Uterine smooth muscle cell (primary cell): ENCODE measurements around the gene ASB16. TPM values are rescaled to one million over a fixed set of nuclear protein-coding genes. Genes with fewer than 3 reads are reported as not detected.

Source experiments
- total RNA-seq: library from RNA; depleted of rRNA; stranded (reverse); fragments of >200 nt; gene quantifications from 2 replicates; pipeline ENCODE4 v1.2.3, GENCODE V29; 2014

The ASB16 gene, protein sequence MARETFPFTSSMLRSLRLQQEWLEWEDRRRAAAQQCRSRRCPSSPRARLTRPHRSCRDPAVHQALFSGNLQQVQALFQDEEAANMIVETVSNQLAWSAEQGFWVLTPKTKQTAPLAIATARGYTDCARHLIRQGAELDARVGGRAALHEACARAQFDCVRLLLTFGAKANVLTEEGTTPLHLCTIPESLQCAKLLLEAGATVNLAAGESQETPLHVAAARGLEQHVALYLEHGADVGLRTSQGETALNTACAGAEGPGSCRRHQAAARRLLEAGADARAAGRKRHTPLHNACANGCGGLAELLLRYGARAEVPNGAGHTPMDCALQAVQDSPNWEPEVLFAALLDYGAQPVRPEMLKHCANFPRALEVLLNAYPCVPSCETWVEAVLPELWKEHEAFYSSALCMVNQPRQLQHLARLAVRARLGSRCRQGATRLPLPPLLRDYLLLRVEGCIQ
- total RNA-seq, result under 0.01 and 0.25 TPM in 2 replicates

DNA sequence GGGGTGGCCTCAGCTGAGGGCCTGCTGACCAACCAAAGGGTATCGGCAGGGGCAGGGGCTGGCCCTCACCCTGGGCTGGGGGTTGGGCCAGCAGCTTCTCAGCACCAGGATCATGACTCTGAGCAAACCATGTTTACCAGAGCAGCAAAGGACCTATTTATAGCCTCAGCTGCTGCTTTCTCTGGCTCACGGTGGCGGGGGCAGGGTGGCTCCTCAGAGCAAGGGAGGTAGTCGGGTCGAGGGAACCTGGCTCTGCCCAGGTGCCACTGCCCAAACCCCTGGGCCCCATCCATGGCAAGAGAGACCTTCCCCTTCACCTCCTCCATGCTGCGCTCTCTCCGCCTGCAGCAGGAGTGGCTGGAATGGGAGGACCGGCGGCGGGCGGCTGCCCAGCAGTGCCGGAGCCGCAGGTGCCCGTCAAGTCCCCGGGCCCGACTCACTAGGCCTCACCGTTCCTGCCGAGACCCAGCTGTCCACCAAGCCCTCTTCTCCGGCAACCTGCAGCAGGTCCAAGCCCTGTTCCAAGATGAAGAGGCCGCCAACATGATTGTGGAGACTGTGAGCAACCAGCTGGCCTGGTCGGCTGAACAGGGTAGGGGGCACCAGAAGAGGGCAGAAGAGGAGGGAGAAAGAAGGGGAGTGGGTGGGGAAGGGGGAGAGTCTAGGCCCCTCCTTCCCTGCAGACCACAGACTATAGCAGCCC lies at the start of gene ASB16:
Gene ASB16, plus strand, starts transcription at position 206 of the 703 bp plus-strand sequence. Its CDS starts 86 bp downstream, at position 292.

DNA sequence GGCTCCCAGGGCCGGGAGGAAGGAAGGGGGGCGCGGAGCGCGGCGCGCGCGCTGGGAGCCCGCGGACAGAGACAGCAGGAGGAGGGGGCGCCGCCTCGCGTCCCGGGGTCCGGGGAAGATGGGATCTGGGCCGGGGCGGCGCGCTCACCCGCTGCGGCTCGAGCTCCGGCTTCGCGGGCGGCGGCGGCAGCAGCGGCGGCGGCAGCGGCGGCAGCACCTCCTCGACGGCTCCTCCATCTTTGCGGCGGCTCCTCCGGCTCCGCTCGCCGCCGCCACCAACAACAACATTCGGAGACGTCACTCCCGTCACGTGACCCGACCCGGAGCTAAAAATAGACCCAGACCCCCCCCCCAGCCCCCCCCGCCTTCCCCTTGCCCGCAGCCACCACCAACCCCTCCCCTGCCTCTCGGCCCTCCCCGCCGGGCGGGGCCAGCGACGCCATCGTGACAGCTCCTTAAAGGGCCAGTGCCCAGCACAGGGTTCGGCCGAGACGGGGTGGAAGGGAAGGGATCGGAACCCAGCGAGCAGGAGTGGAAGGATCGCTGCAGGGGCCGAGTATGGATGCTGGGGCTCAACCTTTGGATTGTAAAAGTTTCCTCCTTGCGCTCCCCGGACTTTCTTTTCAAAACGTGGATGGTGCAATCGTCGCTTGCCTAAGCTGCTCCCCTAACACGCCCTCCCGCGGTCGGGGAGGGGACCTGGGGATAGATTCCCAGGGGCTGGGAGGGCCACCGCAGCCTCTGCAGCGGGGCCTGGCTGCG lies 47.0 kb upstream of the ASB16 start, which contains the start of gene HDAC5:
Gene HDAC5, minus strand, starts transcription at position 286 of the 762 bp plus-strand sequence. CDS start 6,126 bp downstream, outside the sequence.

DNA sequence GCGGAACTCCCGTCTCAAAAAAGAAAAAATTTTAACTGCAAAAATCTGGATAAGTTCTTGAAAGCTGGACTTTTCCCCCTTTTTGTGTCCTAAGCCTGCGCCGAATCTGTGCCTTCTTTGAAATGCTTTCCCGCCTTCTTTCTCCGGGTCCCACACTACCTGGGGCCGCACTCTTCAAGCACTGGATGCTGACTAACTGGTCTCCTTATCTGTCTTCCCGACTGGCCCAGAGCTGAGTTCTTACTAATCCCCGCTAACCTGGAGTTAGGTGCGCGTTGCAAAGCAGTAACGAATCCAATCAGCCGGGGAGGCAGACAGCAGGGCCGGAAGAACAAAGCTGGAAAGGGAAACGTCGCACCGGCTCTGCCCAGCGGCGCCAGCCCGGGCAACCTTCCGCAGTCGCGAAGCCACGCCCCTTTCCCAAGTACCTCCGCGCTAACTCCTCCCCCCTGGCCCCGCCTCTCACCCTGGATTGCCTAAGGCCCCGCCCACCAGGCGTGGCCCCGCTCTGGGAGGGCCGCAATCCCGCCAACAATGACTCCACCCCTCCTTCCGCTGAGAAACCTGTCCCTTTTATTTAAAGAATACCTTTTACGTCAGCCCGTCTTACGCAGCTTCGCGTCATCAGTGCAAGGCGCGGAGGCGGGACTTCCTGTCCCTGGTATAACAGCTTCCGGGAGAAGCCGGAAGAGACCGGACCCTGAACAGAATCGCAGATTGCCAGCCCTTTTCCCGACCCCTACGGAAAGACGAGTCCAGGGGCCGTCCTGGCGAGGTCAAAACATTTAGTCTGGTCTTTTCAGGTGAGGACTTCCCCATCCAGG lies 16.0 kb downstream of the ASB16 start, which contains the start of gene TMUB2:
Gene TMUB2, plus strand, starts transcription at position 666 of the 824 bp plus-strand sequence. CDS start 737 bp downstream, outside the sequence.

DNA sequence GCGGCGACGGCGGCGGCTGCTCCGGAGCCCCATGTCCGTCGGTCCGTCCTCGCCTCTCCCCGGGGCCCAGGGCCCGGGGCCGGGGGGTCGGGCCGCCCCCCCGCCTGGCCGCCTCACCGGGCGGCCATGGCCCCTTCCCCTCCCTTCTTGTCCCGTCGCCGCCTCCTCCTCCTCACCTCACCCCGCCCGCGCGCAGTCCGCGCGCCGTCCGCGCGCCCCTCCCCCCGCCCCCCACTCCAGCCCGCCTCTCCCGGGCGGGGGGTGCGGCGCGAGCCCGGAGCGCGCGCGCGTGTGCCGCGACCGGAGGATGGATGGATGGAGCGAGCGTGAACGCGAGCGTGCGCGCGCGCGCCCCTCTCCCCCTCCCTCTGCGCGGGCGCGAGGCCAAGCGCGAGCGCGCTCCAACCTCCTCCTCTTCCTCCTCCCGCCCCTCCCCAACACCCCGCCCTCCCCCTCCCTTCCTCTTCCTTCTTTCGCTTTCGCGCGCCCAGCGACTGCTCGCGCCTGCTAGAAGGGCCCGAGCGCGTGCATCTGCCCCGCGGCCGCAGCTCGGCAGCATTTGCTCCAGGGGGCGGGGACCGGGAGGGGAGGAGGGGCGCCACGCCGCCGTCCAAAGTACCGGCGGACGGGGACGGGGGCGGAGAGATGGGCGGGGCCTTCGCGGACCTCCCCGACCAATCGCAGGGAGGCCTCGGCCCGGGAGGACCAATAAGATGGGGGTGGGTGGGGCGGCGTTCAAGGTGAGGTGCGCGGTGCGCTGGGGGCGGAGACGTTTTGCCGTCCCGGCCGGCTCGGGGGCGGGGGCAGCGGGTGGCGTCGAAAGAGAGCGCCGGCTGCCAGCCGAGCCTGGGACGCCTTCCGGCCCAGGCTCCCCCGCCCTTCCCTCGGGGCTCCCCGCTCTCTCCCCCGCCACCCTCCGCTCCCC lies 29.3 kb downstream of the ASB16 start, which contains the start of gene ATXN7L3:
Gene ATXN7L3, minus strand, starts transcription at position 332 of the 925 bp plus-strand sequence. CDS start 1,814 bp downstream, outside the sequence.

DNA sequence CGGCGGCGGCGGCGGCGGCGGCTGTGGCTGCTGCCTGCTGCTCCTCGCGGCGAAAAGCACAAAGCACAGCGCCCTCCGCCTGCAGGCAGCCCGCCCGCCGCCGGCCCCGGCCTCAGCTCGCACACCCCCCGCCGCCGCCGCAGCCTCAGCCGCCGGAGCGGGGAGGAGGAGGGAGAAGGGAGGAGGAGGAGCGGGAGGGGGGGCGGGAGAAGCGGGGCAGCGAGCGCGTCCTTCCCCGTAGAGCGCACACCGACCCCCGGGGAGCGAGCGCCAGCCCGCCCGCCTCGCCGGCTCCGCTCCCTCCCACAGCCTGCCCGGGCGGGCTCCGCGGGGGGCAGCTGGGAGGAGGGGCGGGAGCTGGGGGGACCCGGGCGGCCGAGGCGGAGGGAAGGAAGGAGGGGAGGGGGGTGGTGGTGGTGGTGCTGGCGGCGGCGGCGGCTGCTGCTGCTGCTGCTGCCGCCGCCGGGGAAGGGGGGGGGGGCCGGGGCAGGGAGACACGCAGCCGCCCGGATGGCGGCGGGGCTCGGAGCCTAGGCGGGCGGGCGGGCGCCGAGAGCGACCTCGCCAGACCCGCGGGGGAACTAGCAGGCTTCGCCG lies 49.2 kb downstream of the ASB16 start, which contains the start of gene UBTF:
Gene UBTF, minus strand, starts transcription at position 60 of the 597 bp plus-strand sequence. CDS start 1,446 bp downstream, outside the sequence.

Other genes starting within 250 kb of the ASB16 start
- not detected in 2 replicates for gene PPY, start 228.2 kb upstream of the ASB16 start, total RNA-seq
- not detected in 2 replicates for gene PYY, start 216.8 kb upstream of the ASB16 start, total RNA-seq
- gene NAGS, start 166.1 kb upstream of the ASB16 start, total RNA-seq, result 2.9 and 6.4 TPM in 2 replicates
- 88.3 and 104 TPM in 2 replicates for gene TMEM101, start 155.7 kb upstream of the ASB16 start, total RNA-seq
- gene LSM12, start 104.0 kb upstream of the ASB16 start, total RNA-seq, result 28.9 and 30.1 TPM in 2 replicates
- 23.5 and 25.1 TPM in 2 replicates for gene G6PC3, start 100.0 kb upstream of the ASB16 start, total RNA-seq
- gene HDAC5, start 47.1 kb upstream of the ASB16 start, total RNA-seq, result 66.2 and 79.5 TPM in 2 replicates
- 1.00 and 5.1 TPM in 2 replicates for gene HROB, start 28.8 kb upstream of the ASB16 start, total RNA-seq
- 24.5 and 28.1 TPM in 2 replicates for gene TMUB2, start 16.3 kb downstream of the ASB16 start, total RNA-seq
- gene ATXN7L3, start 29.2 kb downstream of the ASB16 start, total RNA-seq, result 40.2 and 46.3 TPM in 2 replicates
- gene UBTF, start 49.0 kb downstream of the ASB16 start, total RNA-seq, result 42.6 and 43.5 TPM in 2 replicates
- gene SLC4A1, start 97.4 kb downstream of the ASB16 start, total RNA-seq, result not detected in 2 replicates
- gene RUNDC3A, start 137.9 kb downstream of the ASB16 start, total RNA-seq, result not detected in 2 replicates
- gene SLC25A39, start 154.1 kb downstream of the ASB16 start, total RNA-seq, result 71.4 and 72.8 TPM in 2 replicates
- 124 and 289 TPM in 2 replicates for gene GRN, start 174.6 kb downstream of the ASB16 start, total RNA-seq
- gene FAM171A2, start 193.1 kb downstream of the ASB16 start, total RNA-seq, result 1.8 and 4.0 TPM in 2 replicates
- 0.22 and 1.7 TPM in 2 replicates for gene ITGA2B, start 218.9 kb downstream of the ASB16 start, total RNA-seq